Fibroblast of lung (primary cell): Measurements from ENCODE around the gene CTRB1. TPM values are rescaled to one million over a fixed set of nuclear protein-coding genes. Genes with fewer than 3 reads are reported as not detected.

Experiments used
- DNase-seq, 2 donors: peaks; one replicate each; pipeline versions ENCODE4 v3.0.0 to v3.0.0-alpha.2; 2010; ENCODE audit warnings: low read depth in 2 of 2
- H2AFZ ChIP-seq: 2 replicates; pipeline ENCODE4 v1.5.1; 2012; ENCODE audit warnings: low read length, control low read depth, inconsistent platforms
- H3K27ac ChIP-seq: 2 replicates; pipeline ENCODE4 v1.5.1; 2011; ENCODE audit warnings: low read length, control low read depth; ENCODE audit not compliant: insufficient read depth
- H3K27me3 ChIP-seq: 2 replicates; pipeline ENCODE4 v1.5.1; 2011; ENCODE audit warnings: mild to moderate bottlenecking, low read length; ENCODE audit not compliant: control insufficient read depth, insufficient read depth
- H3K36me3 ChIP-seq: 2 replicates; pipeline ENCODE4 v1.5.1; 2011; ENCODE audit warnings: low read length; ENCODE audit not compliant: control insufficient read depth, insufficient read depth
- H3K4me1 ChIP-seq: 2 replicates; pipeline ENCODE4 v1.5.1; 2011; ENCODE audit warnings: low read length; ENCODE audit not compliant: control insufficient read depth, insufficient read depth; ENCODE audit errors: extremely low read depth
- H3K4me2 ChIP-seq: 2 replicates; pipeline ENCODE4 v1.5.1; 2011; ENCODE audit warnings: low read length, control low read depth; ENCODE audit not compliant: insufficient read depth; ENCODE audit errors: extremely low read depth
- H3K4me3 ChIP-seq, 4 experiments: fragments of 200-600 bp in 1 of 4; sonication (generic) in 1 of 4; replicated peaks in 1 of 4; 2 replicates each; pipeline ENCODE4 v1.5.1; 2011 to 2016; ENCODE audit warnings: low read length in 4 of 4, low read depth in 3 of 4, mild to moderate bottlenecking in 3 of 4, control low read depth in 2 of 4, inconsistent platforms in 1 of 4, mixed read lengths in 1 of 4; ENCODE audit not compliant: insufficient read depth in 1 of 4; ENCODE audit errors: control extremely low read depth in 1 of 4
- H3K79me2 ChIP-seq: 2 replicates; pipeline ENCODE4 v1.5.1; 2012; ENCODE audit warnings: mild to moderate bottlenecking, low read length, inconsistent platforms; ENCODE audit not compliant: control insufficient read depth, insufficient read depth
- H3K9ac ChIP-seq: 2 replicates; pipeline ENCODE4 v1.5.1; 2011; ENCODE audit warnings: mild to moderate bottlenecking, low read length, control low read depth; ENCODE audit not compliant: insufficient read depth
- H3K9me3 ChIP-seq: 2 replicates; pipeline ENCODE4 v1.5.1; 2012; ENCODE audit warnings: low read depth, low read length; ENCODE audit not compliant: control insufficient read depth, insufficient read depth
- H4K20me1 ChIP-seq: 2 replicates; pipeline ENCODE4 v1.5.1; 2011; ENCODE audit warnings: low read length; ENCODE audit not compliant: control insufficient read depth, insufficient read depth; ENCODE audit errors: extremely low read depth
- EZH2 ChIP-seq: IDR thresholded peaks from 2 replicates; pipeline ENCODE4 v1.5.1; 2012; ENCODE audit warnings: low read length, control low read depth, mild to moderate bottlenecking; ENCODE audit errors: missing control alignments
- polyA plus RNA-seq, 2 donors: library from polyadenylated mRNA; depleted of rRNA in 1 of 2; stranded (reverse) in 1 of 2; unstranded in 1 of 2; fragments of >200 nt; gene quantifications; 2 replicates each; pipeline ENCODE4 v1.2.1, GENCODE V29; 2011 to 2012; ENCODE audit warnings: missing spikeins in 1 of 2
- total RNA-seq: library from RNA; depleted of rRNA; stranded (reverse); fragments of >200 nt; gene quantifications from 2 replicates; pipeline ENCODE4 v1.2.1, GENCODE V29; 2014
- TF ChIP-seq, protein P1 (sequence below), 2 donors: IDR thresholded peaks in 1 of 2; conservative IDR thresholded peaks in 1 of 2; 1 replicate in 1 of 2; 2 replicates in 1 of 2; pipeline ENCODE4 v1.5.1; 2011 to 2012; ENCODE audit warnings: low read length in 2 of 2, control low read depth in 1 of 2, inconsistent platforms in 1 of 2, low read depth in 1 of 2, mild to moderate bottlenecking in 1 of 2

CTRB1 gene
- total and polyA plus RNA-seq, 2 donors (not counting 1 experiment from before 2014, with no cell fraction given): not detected

DNA sequence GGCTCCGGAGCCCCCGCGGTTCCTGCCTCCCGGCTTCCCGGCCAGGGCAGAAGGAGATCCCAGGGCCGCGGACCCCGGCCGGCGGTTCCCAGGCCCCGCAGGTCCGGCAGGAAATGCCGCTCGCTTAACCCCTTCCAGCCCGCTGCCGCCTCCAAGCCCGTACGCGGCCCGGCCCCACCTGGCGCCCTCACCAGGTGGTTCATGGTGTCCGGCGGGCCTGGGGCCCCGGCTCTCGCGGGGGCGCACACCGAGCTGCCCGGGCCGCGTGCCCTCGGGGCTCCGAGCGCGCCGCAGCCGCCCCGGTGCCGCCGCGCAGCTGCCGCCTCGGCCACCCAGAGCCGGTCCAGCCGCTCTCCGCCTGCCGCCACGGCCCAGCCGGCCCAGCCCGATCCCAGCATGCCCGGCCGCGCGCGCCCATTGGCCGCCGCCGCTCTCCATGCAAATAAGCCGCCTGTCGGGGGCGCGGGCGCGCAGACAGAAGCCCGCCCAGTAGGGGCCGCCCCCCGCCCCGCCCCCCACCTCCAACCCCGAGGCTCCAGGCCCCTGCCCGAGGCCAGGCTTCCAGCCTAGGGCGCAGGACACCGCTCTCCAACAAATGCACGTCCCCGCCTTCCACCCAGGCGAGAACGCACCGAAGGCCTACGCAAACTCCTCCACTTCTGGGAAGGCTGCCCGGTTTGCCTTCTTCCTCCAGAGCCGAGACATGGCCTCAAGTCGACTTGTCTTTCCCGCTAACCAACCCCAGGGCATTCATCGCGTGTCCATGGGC lies 32.7 kb downstream of the CTRB1 start, which contains the start of gene BCAR1:
TSS of gene BCAR1 (minus strand) at position 345 of the 769 bp plus-strand sequence. CDS start at position 203, 142 bp downstream.
- Histone ChIP-seq H2AFZ (no peak within 1 kb of the TSS), H3K4me1 (peaks cover 69% of the 10 kb centered on the region), H3K4me3 (peak within 1 kb of the TSS; percentile 37 to 80 (median 70)), H3K9ac (peak within 1 kb of the TSS; percentile 92), H3K9me3 (no peaks in the 10 kb centered on the region), H3K79me2 (peaks cover 95% of the 10 kb centered on the region), H3K27me3 (no peaks in the 10 kb centered on the region), H3K4me2 (peak within 1 kb of the TSS; percentile 90), H3K27ac (peak within 1 kb of the TSS; percentile 97), H4K20me1 (peaks cover 1% of the 10 kb centered on the region), H3K36me3 (peaks cover 2% of the 10 kb centered on the region)
- DNase-seq: peak; percentile 90 to 92
- TF ChIP-seq, protein P1, sequence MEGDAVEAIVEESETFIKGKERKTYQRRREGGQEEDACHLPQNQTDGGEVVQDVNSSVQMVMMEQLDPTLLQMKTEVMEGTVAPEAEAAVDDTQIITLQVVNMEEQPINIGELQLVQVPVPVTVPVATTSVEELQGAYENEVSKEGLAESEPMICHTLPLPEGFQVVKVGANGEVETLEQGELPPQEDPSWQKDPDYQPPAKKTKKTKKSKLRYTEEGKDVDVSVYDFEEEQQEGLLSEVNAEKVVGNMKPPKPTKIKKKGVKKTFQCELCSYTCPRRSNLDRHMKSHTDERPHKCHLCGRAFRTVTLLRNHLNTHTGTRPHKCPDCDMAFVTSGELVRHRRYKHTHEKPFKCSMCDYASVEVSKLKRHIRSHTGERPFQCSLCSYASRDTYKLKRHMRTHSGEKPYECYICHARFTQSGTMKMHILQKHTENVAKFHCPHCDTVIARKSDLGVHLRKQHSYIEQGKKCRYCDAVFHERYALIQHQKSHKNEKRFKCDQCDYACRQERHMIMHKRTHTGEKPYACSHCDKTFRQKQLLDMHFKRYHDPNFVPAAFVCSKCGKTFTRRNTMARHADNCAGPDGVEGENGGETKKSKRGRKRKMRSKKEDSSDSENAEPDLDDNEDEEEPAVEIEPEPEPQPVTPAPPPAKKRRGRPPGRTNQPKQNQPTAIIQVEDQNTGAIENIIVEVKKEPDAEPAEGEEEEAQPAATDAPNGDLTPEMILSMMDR (conservative IDR thresholded peaks at IDR 0.05 in 1 of 2, IDR thresholded peaks at IDR 0.05 in 1 of 2; ENCODE audit: low read depth in 1 of 2, low read length in 2 of 2): no peak
- TF ChIP-seq EZH2: no peak

DNA sequence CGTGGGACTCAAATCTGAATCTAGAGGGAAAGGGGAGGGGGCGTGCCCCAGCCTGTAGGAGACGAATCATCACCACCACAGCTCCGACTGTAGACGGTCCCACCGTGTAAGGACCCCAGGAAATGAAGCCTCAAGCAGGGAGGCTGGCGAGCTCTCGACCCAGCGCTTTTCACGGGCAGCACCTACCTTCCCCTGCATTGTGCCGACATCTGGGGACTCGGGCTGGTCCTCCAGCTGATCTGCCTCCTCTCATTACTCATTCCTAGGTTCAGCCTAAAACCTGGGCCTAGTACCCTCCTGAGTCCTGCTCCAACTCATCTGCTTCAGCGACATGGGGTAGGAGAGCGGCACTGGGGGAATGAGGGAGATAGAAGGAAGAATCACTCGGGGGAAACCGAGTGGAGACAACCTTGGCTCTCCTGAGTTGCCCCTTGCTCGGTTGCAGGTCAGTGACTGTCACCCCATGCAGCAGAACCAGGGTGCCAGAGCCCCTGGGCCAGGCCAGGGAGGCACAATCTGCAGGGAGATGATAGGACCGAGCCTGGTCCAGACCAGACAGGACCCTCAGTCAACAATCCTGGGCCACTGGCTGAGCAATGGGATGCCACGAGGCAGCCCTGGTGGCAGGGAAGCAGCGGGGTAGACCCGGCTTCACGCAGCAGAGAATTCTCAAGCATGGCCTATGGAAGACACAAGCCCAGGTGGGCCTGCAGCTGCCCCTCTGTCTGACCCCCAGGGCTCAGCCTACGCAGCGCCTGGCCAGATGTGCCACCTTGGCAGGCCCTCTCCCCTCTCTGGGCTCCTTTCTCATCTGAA lies 33.5 kb downstream of the CTRB1 start:
- DNase-seq: no peak
- Histone ChIP-seq H3K36me3 (peaks cover 1% of the 10 kb centered on the region), H3K27ac (peak overlapping the region; percentile 75), H3K4me1 (peaks cover 69% of the 10 kb centered on the region), H3K27me3 (no peaks in the 10 kb centered on the region), H2AFZ (no peak overlapping the region), H4K20me1 (peaks cover 1% of the 10 kb centered on the region), H3K4me3 (peak overlapping the region in 1 of 4 experiments; percentile 6), H3K9ac (peak overlapping the region; percentile 48), H3K4me2 (peak overlapping the region; percentile 65), H3K79me2 (peaks cover 95% of the 10 kb centered on the region), H3K9me3 (no peaks in the 10 kb centered on the region)
- TF ChIP-seq, protein P1 (conservative IDR thresholded peaks at IDR 0.05 in 1 of 2, IDR thresholded peaks at IDR 0.05 in 1 of 2; ENCODE audit: low read depth in 1 of 2, low read length in 2 of 2): no peak
- no peak for TF ChIP-seq EZH2
